Measurements from ENCODE around the gene CTSF. TPM values are rescaled to one million over a fixed set of nuclear protein-coding genes. Genes with fewer than 3 reads are reported as not detected.
"Not testable (repeated sequence)": the region's sequence is repeated elsewhere in the genome, so short reads cannot be mapped to it uniquely, and the experiment has no call there.

The CTSF gene
- total and polyA plus RNA-seq, 2 donors from 2014 or later, result 58.0 to 80.4 TPM

DNA sequence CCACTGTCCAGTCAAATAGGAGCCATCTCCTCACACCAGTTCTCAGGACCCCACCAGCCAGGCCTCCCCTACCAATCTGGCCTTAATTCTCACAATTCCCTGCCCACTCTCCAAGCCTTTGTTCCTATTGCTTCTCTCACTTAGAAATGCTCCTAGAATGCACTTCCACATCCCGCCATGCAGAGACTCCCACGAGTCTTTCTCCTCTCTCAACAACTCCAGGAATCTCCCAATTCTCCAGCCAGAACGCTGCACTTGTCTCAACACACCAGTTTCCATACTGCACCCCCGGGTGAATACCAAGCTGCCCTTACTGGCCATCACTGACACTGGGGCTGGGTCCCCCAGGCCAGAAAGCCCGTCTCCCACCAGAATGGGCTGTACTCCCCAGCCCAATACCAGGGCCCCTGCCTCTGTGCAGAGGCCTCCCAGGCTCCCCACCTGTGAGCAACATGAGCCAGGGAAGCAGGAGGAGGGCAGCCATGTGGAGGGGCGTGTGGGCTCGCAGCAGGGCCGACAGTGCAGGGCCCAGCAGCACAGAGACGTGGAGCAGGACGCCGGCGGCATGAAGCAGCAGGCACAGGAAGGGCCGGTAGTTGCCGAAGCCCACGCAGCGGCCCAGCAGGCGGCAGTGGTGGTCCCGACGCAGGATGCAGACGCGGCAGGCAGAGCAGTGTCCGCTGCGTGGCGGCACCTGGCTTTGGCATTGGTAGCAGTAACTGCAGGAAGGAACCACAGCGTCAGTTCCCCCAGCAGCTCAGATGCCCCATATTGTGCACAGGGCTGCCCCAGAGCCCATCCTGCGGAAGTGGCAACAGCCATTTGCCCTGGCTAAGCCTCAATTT is 24.9 kb downstream of the CTSF start:
- Histone ChIP-seq H3K27me3 (ENCODE audit: control insufficient read depth, insufficient read depth, low read length) (no peaks in the 10 kb centered on the region), H3K27ac (ENCODE audit: low read depth in 2 of 2, low read length in 2 of 2) (no peak overlapping the region), H3K9ac (ENCODE audit: low read length in 3 of 3) (no peak overlapping the region), H3K4me1 (ENCODE audit: control insufficient read depth in 2 of 3, insufficient read depth in 2 of 3, low read depth in 1 of 3, low read length in 3 of 3) (peaks cover 0 to 9% (median 4%) of the 10 kb centered on the region in 3 donors), H3K9me3 (ENCODE audit: control insufficient read depth in 2 of 3, insufficient read depth in 1 of 3, low read length in 3 of 3) (no peaks in the 10 kb centered on the region), H3K36me3 (ENCODE audit: control insufficient read depth in 2 of 3, insufficient read depth in 3 of 3, low read length in 3 of 3) (peaks cover 0 to 2% (median 0%) of the 10 kb centered on the region in 3 donors), H3K4me3 (ENCODE audit: low read length in 3 of 3) (no peak overlapping the region)
- DNase-seq (peak; percentile 81 to 89 (median 86)), FAIRE-seq (no peak)
- intact Hi-C loops (cut with DNase I), result no loop called here
- peak; percentile 32 for TF ChIP-seq CTCF (IDR thresholded peaks at IDR 0.05; ENCODE audit: borderline replicate concordance, extremely low read depth, insufficient read depth)

DNA sequence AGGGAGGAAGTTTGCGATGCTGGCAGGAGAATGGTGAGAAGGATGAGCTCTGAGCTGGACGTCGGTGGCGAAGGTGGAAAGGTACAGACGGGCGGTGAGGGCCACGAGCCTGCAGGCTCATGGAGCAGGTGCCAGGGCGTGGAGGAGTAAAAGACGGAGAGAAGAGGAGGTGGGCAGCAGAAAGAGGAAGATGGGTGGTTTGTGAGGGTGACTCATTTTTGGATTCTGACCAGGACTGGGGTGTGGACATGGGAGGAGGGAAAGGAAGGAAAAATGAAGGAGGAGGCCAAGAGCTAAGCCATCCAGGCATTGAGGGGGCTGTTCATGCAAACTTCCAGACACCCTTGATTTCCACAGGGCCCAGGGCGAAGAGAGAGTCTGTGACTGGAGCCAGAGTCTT is 26.0 kb downstream of the CTSF start:
- Histone ChIP-seq H3K9me3 (ENCODE audit: control insufficient read depth in 2 of 3, insufficient read depth in 1 of 3, low read length in 3 of 3) (no peaks in the 10 kb centered on the region), H3K36me3 (ENCODE audit: control insufficient read depth in 2 of 3, insufficient read depth in 3 of 3, low read length in 3 of 3) (peaks cover 0 to 2% (median 0%) of the 10 kb centered on the region in 3 donors), H3K27ac (ENCODE audit: low read depth in 2 of 2, low read length in 2 of 2) (no peak overlapping the region), H3K9ac (ENCODE audit: low read length in 3 of 3) (no peak overlapping the region), H3K4me1 (ENCODE audit: control insufficient read depth in 2 of 3, insufficient read depth in 2 of 3, low read depth in 1 of 3, low read length in 3 of 3) (peaks cover 0 to 9% (median 4%) of the 10 kb centered on the region in 3 donors), H3K4me3 (ENCODE audit: low read length in 3 of 3) (no peak overlapping the region), H3K27me3 (ENCODE audit: control insufficient read depth, insufficient read depth, low read length) (no peaks in the 10 kb centered on the region)
- FAIRE-seq, result no peak
- intact Hi-C loops (cut with DNase I), result no loop called here
- DNase-seq, result no peak
- TF ChIP-seq CTCF (IDR thresholded peaks at IDR 0.05; ENCODE audit: borderline replicate concordance, extremely low read depth, insufficient read depth), result no peak

- Histone ChIP-seq H3K27ac (ENCODE audit: low read depth in 2 of 2, low read length in 2 of 2) (no peak overlapping the region), H3K27me3 (ENCODE audit: control insufficient read depth, insufficient read depth, low read length) (no peaks in the 10 kb centered on the region), H3K4me1 (ENCODE audit: control insufficient read depth in 2 of 3, insufficient read depth in 2 of 3, low read depth in 1 of 3, low read length in 3 of 3) (peaks cover 0 to 9% (median 4%) of the 10 kb centered on the region in 3 donors), H3K9me3 (ENCODE audit: control insufficient read depth in 2 of 3, insufficient read depth in 1 of 3, low read length in 3 of 3) (no peaks in the 10 kb centered on the region), H3K4me3 (ENCODE audit: low read length in 3 of 3) (no peak overlapping the region), H3K9ac (ENCODE audit: low read length in 3 of 3) (no peak overlapping the region), H3K36me3 (ENCODE audit: control insufficient read depth in 2 of 3, insufficient read depth in 3 of 3, low read length in 3 of 3) (peaks cover 0 to 2% (median 0%) of the 10 kb centered on the region in 3 donors)
- FAIRE-seq, result no peak
- no peak for DNase-seq
- intact Hi-C loops (cut with DNase I), result no loop called here
- TF ChIP-seq CTCF (IDR thresholded peaks at IDR 0.05; ENCODE audit: borderline replicate concordance, extremely low read depth, insufficient read depth), result no peak
Observed at GRCh38 chr11:66541892-66542291, 26.5 kb downstream of the CTSF start.

DNA sequence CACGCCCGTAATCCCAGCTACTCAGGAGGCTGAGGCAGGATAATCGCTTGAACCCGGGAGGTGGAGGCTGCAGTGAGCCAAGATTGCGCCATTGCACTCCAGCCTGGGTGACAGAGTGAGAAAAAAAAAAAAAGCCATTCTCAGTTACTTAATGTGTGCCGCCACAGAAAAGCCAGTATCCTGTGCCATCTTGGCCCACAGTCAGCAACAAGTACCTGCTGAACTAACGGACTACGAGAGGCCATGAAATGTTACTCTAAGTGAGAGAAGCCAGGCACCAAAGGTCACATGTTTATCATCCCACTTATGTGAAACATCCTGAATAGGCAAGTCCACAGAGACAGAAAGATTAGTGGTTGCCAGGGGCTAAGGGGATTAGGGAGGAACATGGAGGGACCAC is 27.8 kb downstream of the CTSF start:
- FAIRE-seq; H3K27me3 ChIP-seq (ENCODE audit: control insufficient read depth, insufficient read depth, low read length); H3K4me1 ChIP-seq (ENCODE audit: control insufficient read depth in 2 of 3, insufficient read depth in 2 of 3, low read depth in 1 of 3, low read length in 3 of 3); H3K27ac ChIP-seq (ENCODE audit: low read depth in 2 of 2, low read length in 2 of 2); H3K36me3 ChIP-seq (ENCODE audit: control insufficient read depth in 2 of 3, insufficient read depth in 3 of 3, low read length in 3 of 3); H3K4me3 ChIP-seq (ENCODE audit: low read length in 3 of 3); DNase-seq; H3K9ac ChIP-seq (ENCODE audit: low read length in 3 of 3); H3K9me3 ChIP-seq (ENCODE audit: control insufficient read depth in 2 of 3, insufficient read depth in 1 of 3, low read length in 3 of 3); intact Hi-C loops (cut with DNase I): not testable (repeated sequence)
